ENCODE measurements around the gene KRT25.

- TF ChIP-seq CTCF (IDR thresholded peaks at IDR 0.05): no peak
- TF ChIP-seq POLR2A (IDR thresholded peaks at IDR 0.05): no peak
Measured at GRCh38 chr17:40730970-40731369, 24.2 kb downstream of the KRT25 start.

Measured in esophagus squamous epithelium (tissue), 4 donors.